Trophoblast cell (in vitro differentiated cells and primary cell): ENCODE results near the gene TSHZ2.

Experiments used
- DNase-seq, 2 donors: peaks; one replicate each; pipeline ENCODE4 v3.0.0-alpha.2; 2016
- H2AFZ ChIP-seq: 2 replicates; pipeline ENCODE4 v1.6.1; 2013; ENCODE audit warnings: low read length, moderate library complexity, mild to moderate bottlenecking; ENCODE audit not compliant: insufficient read depth, poor library complexity
- H2AK5ac ChIP-seq: 2 replicates; pipeline ENCODE4 v1.6.1; 2013; ENCODE audit warnings: mild to moderate bottlenecking, low read length
- H2BK120ac ChIP-seq: 2 replicates; pipeline ENCODE4 v1.6.1; 2013; ENCODE audit warnings: low read length, mild to moderate bottlenecking, moderate library complexity; ENCODE audit not compliant: insufficient read depth, poor library complexity
- H2BK12ac ChIP-seq: 2 replicates; pipeline ENCODE4 v1.6.1; 2013; ENCODE audit warnings: mild to moderate bottlenecking, low read length, moderate library complexity
- H2BK5ac ChIP-seq: 2 replicates; pipeline ENCODE4 v1.6.1; 2013; ENCODE audit warnings: low read length, low read depth, moderate library complexity, mild to moderate bottlenecking; ENCODE audit not compliant: poor library complexity
- H3K14ac ChIP-seq: 2 replicates; pipeline ENCODE4 v1.6.1; 2013; ENCODE audit warnings: mild to moderate bottlenecking, low read length
- H3K18ac ChIP-seq: 2 replicates; pipeline ENCODE4 v1.6.1; 2013; ENCODE audit warnings: mild to moderate bottlenecking, low read length
- H3K23ac ChIP-seq: 2 replicates; pipeline ENCODE4 v1.6.1; 2013; ENCODE audit warnings: low read length
- H3K27ac ChIP-seq: 2 replicates; pipeline ENCODE4 v1.5.1; 2013; ENCODE audit warnings: low read depth, mild to moderate bottlenecking, inconsistent platforms, low read length, moderate library complexity
- H3K27me3 ChIP-seq: 2 replicates; pipeline ENCODE4 v1.6.1; 2013; ENCODE audit warnings: inconsistent platforms, mild to moderate bottlenecking, low read length, moderate library complexity; ENCODE audit not compliant: insufficient read depth
- H3K36me3 ChIP-seq, 2 experiments: 1 replicate in 1 of 2; 2 replicates in 1 of 2; pipeline ENCODE4 v1.6.1; 2013; ENCODE audit warnings: low read length in 2 of 2, mild to moderate bottlenecking in 2 of 2, moderate library complexity in 1 of 2; ENCODE audit not compliant: insufficient read depth in 2 of 2, control insufficient read depth in 1 of 2
- H3K4ac ChIP-seq: 2 replicates; pipeline ENCODE4 v1.6.1; 2013; ENCODE audit warnings: low read depth, mild to moderate bottlenecking, low read length, moderate library complexity
- H3K4me1 ChIP-seq, 2 experiments: 1 replicate in 1 of 2; 2 replicates in 1 of 2; pipeline ENCODE4 v1.6.1; 2013; ENCODE audit warnings: low read length in 2 of 2, mild to moderate bottlenecking in 2 of 2, moderate library complexity in 1 of 2; ENCODE audit not compliant: insufficient read depth in 2 of 2, control insufficient read depth in 1 of 2
- H3K4me2 ChIP-seq: 2 replicates; pipeline ENCODE4 v1.6.1; 2013; ENCODE audit warnings: inconsistent platforms, mild to moderate bottlenecking, low read length, moderate library complexity
- H3K4me3 ChIP-seq: 2 replicates; pipeline ENCODE4 v1.5.1; 2013; ENCODE audit warnings: mild to moderate bottlenecking, low read depth, low read length, inconsistent platforms
- H3K79me1 ChIP-seq: one replicate; pipeline ENCODE4 v1.6.1; 2013; ENCODE audit warnings: low read length
- H3K79me2 ChIP-seq: 2 replicates; pipeline ENCODE4 v1.6.1; 2013; ENCODE audit warnings: low read length, mild to moderate bottlenecking; ENCODE audit not compliant: control insufficient read depth, insufficient read depth, poor library complexity
- H3K9ac ChIP-seq: 2 replicates; pipeline ENCODE4 v1.6.1; 2013; ENCODE audit warnings: mild to moderate bottlenecking, low read length
- H3K9me3 ChIP-seq: 2 replicates; pipeline ENCODE4 v1.6.1; 2013; ENCODE audit warnings: low read depth, mild to moderate bottlenecking, control low read depth, inconsistent platforms, low read length; ENCODE audit not compliant: insufficient read depth
- H4K12ac ChIP-seq: 2 replicates; pipeline ENCODE4 v1.6.1; 2013; ENCODE audit warnings: low read depth, mild to moderate bottlenecking, low read length, moderate library complexity
- H4K8ac ChIP-seq: 2 replicates; pipeline ENCODE4 v1.6.1; 2013; ENCODE audit warnings: low read depth, mild to moderate bottlenecking, low read length, moderate library complexity
- H4K91ac ChIP-seq: one replicate; pipeline ENCODE4 v1.6.1; 2013; ENCODE audit warnings: low read depth, mild to moderate bottlenecking, low read length, moderate library complexity
- WGBS: extraction: QIAGEN DNeasy Blood & Tissue Kit; methylation state at CpG from one replicate; pipeline ENCODE4 v1.1.7; 2013; ENCODE audit warnings: missing lambda C conversion rate; ENCODE audit not compliant: insufficient read length, insufficient coverage; ENCODE audit errors: extremely low coverage; 5-methylcytosine and 5-hydroxymethylcytosine counted together

The TSHZ2 gene

GRCh38 chr20:53076668-53077067 lies 104.5 kb downstream of the TSHZ2 start:
- no peak overlapping the region for H2BK12ac ChIP-seq
- peaks cover 0 to 3% of the 10 kb centered on the region in 2 experiments for H3K4me1 ChIP-seq
- H2AFZ ChIP-seq = no peak overlapping the region
- no peak for DNase-seq
- H3K36me3 ChIP-seq = no peaks in the 10 kb centered on the region
- no peak overlapping the region for H3K27ac ChIP-seq
- H2BK120ac ChIP-seq = no peak overlapping the region
- no CpG with 5 or more reads among the region's 3 CpGs for WGBS
- no peaks in the 10 kb centered on the region for H3K79me2 ChIP-seq
- no peak overlapping the region for H3K4me2 ChIP-seq
- H3K23ac ChIP-seq = no peak overlapping the region
- no peak overlapping the region for H3K14ac ChIP-seq
- peaks cover 1% of the 10 kb centered on the region for H3K79me1 ChIP-seq
- no peak overlapping the region for H3K9ac ChIP-seq
- H4K12ac ChIP-seq = no peak overlapping the region
- H3K4me3 ChIP-seq = no peak overlapping the region
- H4K91ac ChIP-seq = no peak overlapping the region
- no peaks in the 10 kb centered on the region for H3K9me3 ChIP-seq
- H2BK5ac ChIP-seq = no peak overlapping the region
- H4K8ac ChIP-seq = no peak overlapping the region
- H3K27me3 ChIP-seq = no peaks in the 10 kb centered on the region
- H3K4ac ChIP-seq = no peak overlapping the region
- no peak overlapping the region for H3K18ac ChIP-seq
- no peak overlapping the region for H2AK5ac ChIP-seq

- Histone ChIP-seq H3K14ac (no peak overlapping the region), H2BK120ac (no peak overlapping the region), H3K9me3 (no peaks in the 10 kb centered on the region), H3K27ac (no peak overlapping the region), H3K79me1 (peaks cover 1% of the 10 kb centered on the region), H3K18ac (no peak overlapping the region), H3K9ac (no peak overlapping the region), H3K36me3 (no peaks in the 10 kb centered on the region), H3K4me2 (no peak overlapping the region), H3K79me2 (no peaks in the 10 kb centered on the region), H2AK5ac (no peak overlapping the region), H3K23ac (no peak overlapping the region), H3K4ac (no peak overlapping the region), H3K4me3 (no peak overlapping the region), H3K27me3 (no peaks in the 10 kb centered on the region), H2AFZ (no peak overlapping the region), H2BK5ac (no peak overlapping the region), H4K12ac (no peak overlapping the region), H2BK12ac (no peak overlapping the region), H3K4me1 (peaks cover 0 to 3% of the 10 kb centered on the region in 2 experiments), H4K91ac (no peak overlapping the region), H4K8ac (no peak overlapping the region)
- no CpG with 5 or more reads among the region's 8 CpGs for WGBS
- DNase-seq = peak in 1 of 2 donors; percentile 54
Observed at GRCh38 chr20:53077373-53078205, 105.4 kb downstream of the TSHZ2 start.

GRCh38 chr20:53078761-53079160 lies 106.6 kb downstream of the TSHZ2 start:
- H4K12ac ChIP-seq = no peak overlapping the region
- no peaks in the 10 kb centered on the region for H3K27me3 ChIP-seq
- H3K9me3 ChIP-seq = no peaks in the 10 kb centered on the region
- DNase-seq = no peak
- no peak overlapping the region for H3K4me3 ChIP-seq
- no peak overlapping the region for H4K8ac ChIP-seq
- H3K27ac ChIP-seq = no peak overlapping the region
- H3K79me2 ChIP-seq = no peaks in the 10 kb centered on the region
- H2AFZ ChIP-seq = no peak overlapping the region
- no peak overlapping the region for H3K9ac ChIP-seq
- H3K18ac ChIP-seq = no peak overlapping the region
- H3K36me3 ChIP-seq = no peaks in the 10 kb centered on the region
- 100% methylated on average over 2 of the region's 4 CpGs for WGBS
- H2BK5ac ChIP-seq = no peak overlapping the region
- peaks cover 0 to 3% of the 10 kb centered on the region in 2 experiments for H3K4me1 ChIP-seq
- no peak overlapping the region for H4K91ac ChIP-seq
- no peak overlapping the region for H3K4ac ChIP-seq
- H2AK5ac ChIP-seq = no peak overlapping the region
- H3K14ac ChIP-seq = no peak overlapping the region
- no peak overlapping the region for H2BK12ac ChIP-seq
- no peak overlapping the region for H2BK120ac ChIP-seq
- H3K23ac ChIP-seq = no peak overlapping the region
- H3K4me2 ChIP-seq = no peak overlapping the region
- peaks cover 1% of the 10 kb centered on the region for H3K79me1 ChIP-seq

GRCh38 chr20:53079261-53079691 lies 107.1 kb downstream of the TSHZ2 start:
- Histone ChIP-seq H2BK12ac (no peak overlapping the region), H4K91ac (no peak overlapping the region), H3K18ac (no peak overlapping the region), H3K79me1 (peaks cover 1% of the 10 kb centered on the region), H3K14ac (no peak overlapping the region), H4K8ac (no peak overlapping the region), H3K79me2 (no peaks in the 10 kb centered on the region), H3K4me2 (no peak overlapping the region), H2BK5ac (no peak overlapping the region), H3K4me3 (no peak overlapping the region), H3K23ac (no peak overlapping the region), H3K9me3 (no peaks in the 10 kb centered on the region), H2AFZ (no peak overlapping the region), H3K4me1 (peaks cover 0 to 3% of the 10 kb centered on the region in 2 experiments), H4K12ac (no peak overlapping the region), H3K27ac (no peak overlapping the region), H3K27me3 (no peaks in the 10 kb centered on the region), H3K9ac (no peak overlapping the region), H2BK120ac (no peak overlapping the region), H2AK5ac (no peak overlapping the region), H3K36me3 (no peaks in the 10 kb centered on the region), H3K4ac (no peak overlapping the region)
- peak in 1 of 2 donors; percentile 33 for DNase-seq
- no CpG with 5 or more reads among the region's 6 CpGs for WGBS
